IPS-18c (cell line): ENCODE results near the gene TFPT.
A peak's percentile ranks its signal among the peaks of the same experiment; 100 is the strongest.

ENCODE experiments used
- H3K4me3 ChIP-seq: 2 replicates; pipeline ENCODE4 v1.7.0; 2013; ENCODE audit warnings: low read depth, mild to moderate bottlenecking, low read length, moderate library complexity; ENCODE audit not compliant: insufficient read depth
- H3K9me3 ChIP-seq: one replicate; pipeline ENCODE4 v1.6.1; 2013; ENCODE audit warnings: mild to moderate bottlenecking, low read length, moderate library complexity; ENCODE audit not compliant: control insufficient read depth, insufficient read depth

Gene TFPT

DNA sequence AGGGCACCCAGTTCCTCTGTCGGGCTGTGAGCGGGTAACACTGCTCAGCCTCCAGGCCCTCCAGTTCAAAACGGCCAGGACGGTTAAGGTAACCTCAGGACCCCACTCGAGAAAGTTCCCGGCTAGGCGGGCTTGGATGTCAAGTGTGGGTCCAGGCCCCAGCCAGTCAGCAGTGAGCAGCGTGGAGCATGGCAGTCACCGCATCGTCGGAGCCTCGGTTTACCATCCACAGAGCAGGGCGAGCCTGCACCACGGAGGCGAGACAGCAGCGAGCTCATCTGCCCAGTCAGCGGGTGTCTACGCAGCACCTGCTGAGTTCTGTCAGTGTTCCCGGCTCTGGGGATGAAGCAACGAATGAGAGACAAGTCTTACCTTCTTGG is 14.2 kb upstream of the TFPT start:
- H3K4me3 ChIP-seq: no peak overlapping the region
- peaks cover 2% of the 10 kb centered on the region for H3K9me3 ChIP-seq

DNA sequence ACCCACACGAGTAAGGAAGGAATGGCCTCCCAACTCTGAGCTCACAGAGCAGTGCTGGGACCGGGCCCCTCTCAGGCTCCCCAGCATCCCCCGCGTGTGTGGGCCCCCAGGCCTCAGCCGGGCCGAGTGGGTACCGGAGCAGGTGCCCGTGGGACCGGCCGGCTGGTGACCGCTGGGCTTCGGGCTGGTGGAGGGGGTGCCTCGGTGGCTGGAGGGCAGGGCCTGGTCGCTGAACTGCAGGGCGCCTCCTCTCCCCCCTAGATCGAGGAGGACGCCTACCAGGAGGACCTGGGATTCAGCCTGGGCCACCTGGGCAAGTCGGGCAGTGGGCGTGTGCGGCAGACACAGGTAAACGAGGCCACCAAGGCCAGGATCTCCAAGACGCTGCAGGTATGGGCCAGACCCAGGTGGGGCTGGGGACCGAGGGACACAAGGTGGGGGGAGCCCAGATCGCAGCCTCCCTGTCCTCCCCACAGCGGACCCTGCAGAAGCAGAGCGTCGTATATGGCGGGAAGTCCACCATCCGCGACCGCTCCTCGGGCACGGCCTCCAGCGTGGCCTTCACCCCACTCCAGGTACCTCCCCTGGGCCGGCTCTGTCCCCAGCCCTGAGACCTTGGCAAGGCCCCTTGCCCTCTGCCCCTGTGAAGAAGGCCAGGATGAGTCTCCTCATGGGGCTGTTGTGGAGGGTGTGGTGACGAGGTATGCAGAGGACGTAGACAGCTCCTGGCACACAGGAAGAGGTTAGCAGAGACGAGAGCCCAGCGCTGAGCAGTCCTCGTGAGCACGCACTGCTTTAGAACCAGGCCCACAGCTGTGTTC is 13.5 kb upstream of the TFPT start:
- Histone ChIP-seq H3K4me3 (no peak overlapping the region), H3K9me3 (peaks cover 2% of the 10 kb centered on the region)

DNA sequence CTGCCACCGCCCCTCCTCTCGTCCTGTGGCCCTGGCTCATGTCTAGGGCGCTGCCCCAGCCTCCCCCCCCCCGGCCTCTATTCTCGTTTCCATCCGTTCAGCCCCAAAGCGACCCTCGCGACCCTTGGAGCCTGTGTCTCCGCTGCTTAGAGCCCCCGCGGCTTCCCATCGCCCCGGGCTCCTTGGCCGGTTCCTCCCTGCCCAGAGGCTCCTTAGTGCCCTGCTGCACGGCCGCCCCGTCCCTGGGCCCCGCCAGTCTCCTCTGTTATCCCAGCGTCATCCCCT is 12.9 kb upstream of the TFPT start:
- no peak overlapping the region for H3K4me3 ChIP-seq
- peaks cover 2% of the 10 kb centered on the region for H3K9me3 ChIP-seq

DNA sequence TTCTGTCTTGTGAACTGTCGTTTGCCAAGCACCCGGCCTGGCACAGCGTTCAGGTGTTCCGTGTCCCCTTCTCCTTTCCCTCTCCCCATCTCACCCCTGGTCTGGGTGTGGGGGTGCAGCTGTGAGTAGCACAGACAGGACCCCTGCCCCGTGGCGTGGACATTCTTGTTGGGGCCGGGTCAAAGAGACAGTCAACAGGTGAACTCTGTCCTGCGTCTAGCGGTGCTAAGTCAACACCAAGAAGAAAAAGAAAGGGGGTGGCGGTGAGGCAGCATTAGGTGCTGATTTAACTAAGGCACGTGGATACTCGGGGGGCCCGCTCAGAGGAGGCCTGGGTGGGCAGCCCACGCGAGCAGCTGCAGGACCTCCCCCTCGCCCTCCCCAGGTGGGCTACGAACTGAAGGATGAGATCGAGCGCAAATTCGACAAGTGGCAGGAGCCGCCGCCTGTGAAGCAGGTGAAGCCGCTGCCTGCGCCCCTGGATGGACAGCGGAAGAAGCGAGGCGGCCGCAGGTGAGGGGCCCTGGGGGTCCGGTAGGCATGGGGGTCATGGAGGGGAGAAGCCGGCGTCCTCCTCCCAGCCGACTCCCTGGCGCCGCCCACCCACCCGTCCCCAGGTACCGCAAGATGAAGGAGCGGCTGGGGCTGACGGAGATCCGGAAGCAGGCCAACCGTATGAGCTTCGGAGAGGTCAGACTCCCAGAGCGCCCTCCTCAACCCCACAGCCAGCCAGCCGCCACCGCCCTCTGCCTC is 12.4 kb upstream of the TFPT start:
- no peaks in the 10 kb centered on the region for H3K9me3 ChIP-seq
- H3K4me3 ChIP-seq: no peak overlapping the region

DNA sequence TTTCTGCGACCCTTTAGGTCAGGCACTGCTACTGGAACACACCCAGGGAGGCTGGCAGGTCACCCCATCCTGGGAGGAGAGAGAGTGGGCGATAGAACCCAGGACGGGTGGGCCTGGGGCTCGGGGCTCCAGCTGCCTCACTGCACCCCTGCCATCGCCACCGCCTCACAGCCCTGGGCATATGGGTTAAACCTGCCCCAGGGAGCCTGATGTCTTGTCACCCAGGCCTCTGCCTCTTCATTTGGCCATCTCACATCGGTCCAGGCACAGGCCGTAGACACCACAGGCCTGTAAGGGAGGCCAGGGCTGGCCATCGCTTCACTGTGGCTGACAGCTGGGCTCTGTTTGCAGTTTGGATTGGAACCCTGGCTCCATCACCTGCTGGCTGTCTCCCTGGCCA is 10.3 kb upstream of the TFPT start:
- Histone ChIP-seq H3K4me3 (no peak overlapping the region), H3K9me3 (no peaks in the 10 kb centered on the region)

DNA sequence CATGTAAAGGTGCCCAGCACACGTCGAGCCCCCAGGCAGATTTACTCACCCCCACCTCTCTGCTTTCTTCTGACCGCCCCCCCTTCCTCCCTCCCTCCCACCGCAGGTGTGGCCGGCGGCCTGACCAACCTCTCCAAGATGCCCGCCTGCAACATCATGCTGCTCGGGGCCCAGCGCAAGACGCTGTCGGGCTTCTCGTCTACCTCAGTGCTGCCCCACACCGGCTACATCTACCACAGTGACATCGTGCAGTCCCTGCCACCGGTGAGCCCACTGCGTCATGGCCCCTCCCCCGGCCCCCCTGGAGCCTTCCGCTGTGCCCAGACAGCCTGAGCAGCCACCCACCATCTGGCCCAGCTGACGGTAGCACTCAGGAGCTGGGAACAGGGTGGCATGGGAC is 8.9 kb upstream of the TFPT start:
- no peaks in the 10 kb centered on the region for H3K9me3 ChIP-seq
- no peak overlapping the region for H3K4me3 ChIP-seq

DNA sequence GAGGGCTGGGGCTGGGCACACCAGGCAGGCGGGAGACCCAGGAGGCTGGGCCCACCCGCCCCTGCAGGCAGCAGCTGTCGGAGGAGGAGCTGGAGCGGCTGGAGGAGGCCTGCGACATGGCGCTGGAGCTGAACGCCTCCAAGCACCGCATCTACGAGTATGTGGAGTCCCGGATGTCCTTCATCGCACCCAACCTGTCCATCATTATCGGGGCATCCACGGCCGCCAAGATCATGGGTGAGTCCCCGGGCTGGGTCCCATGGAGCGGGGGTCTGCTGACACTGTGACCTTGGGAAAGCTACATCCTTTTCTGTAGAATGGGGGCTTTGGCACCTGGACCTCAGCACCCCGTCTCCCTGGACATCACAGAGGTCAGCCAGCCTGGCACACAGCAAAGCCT is 8.2 kb upstream of the TFPT start:
- no peaks in the 10 kb centered on the region for H3K9me3 ChIP-seq
- no peak overlapping the region for H3K4me3 ChIP-seq

DNA sequence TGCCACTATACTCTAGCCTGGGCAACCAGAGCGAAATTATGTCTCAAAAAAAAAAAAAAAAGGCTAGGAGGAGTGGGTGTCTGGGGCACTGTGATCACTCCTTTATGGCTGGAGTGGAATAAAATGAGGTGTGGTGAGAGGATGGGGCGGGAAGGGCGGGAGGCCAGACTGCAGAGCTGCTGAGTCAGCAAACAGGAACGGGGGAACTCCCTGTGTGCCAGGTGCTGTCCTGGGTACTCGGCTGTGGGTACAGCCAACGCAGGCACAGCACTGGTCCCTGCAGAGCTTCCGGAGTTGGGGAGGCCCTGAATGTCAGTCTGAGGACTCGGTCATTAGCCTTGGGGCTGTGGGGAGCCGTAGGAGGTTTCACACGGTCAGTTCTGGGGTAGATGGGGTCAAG is 5.8 kb upstream of the TFPT start:
- no peaks in the 10 kb centered on the region for H3K9me3 ChIP-seq
- no peak overlapping the region for H3K4me3 ChIP-seq

DNA sequence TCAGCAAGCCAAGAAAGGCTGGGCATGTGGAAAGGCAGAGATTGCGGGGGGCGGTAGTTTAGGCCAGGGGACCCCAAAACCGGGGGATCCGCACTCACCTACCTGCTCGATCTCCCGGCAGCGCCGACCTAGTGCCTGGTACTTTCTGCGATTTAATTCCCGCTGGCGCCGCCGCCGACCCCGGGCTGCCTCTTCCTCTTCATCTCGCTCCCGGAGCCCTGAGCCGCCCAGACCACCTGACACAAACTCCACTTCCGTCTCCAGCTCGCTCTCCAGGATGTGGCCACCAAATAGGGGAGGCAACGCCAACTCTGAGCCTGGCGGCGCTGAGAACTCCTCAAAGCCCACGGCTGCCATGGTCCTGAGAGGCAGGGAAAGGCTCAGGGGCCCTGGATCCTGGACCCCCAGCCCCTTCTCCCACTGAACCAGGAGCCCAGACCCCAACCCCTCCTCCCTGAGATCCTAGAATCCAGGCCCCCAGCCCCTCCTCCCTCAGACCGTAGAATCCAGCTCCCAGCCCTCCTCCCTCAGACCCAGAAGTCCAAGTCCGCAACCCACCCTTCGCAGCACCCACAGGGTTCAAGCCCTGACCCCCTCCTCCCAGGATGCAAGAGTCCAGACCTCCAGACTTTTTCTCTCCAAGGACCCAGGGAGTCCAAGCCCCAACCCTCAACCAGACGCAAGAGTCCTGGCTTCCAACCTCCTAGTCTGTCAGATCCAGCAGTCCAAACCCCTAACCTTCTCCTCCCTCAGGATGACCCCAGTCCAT is 933 bp downstream of the TFPT start:
- no peaks in the 10 kb centered on the region for H3K9me3 ChIP-seq
- peak overlapping the region; percentile 87 for H3K4me3 ChIP-seq

DNA sequence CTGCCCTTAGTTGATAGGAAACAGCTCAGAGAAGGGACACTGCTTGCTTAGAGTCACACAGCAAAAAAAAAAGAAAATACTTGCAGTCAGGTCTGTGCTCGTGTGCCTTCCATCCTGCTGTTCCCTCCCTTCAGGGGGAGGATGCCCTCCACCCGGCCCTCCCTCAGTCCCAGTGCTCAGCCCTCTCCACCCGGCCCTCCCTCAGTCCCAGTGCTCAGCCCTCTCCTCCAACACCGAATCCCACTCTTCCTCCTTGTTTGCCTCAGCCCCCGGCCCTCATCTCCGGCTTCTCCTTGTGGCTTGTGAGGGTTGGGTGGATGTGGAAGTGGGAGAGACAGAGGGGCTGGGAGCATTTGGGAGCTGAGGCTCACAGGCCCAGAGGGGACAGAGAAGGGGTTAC is 5.8 kb downstream of the TFPT start:
- H3K4me3 ChIP-seq: no peak overlapping the region
- H3K9me3 ChIP-seq: no peaks in the 10 kb centered on the region

DNA sequence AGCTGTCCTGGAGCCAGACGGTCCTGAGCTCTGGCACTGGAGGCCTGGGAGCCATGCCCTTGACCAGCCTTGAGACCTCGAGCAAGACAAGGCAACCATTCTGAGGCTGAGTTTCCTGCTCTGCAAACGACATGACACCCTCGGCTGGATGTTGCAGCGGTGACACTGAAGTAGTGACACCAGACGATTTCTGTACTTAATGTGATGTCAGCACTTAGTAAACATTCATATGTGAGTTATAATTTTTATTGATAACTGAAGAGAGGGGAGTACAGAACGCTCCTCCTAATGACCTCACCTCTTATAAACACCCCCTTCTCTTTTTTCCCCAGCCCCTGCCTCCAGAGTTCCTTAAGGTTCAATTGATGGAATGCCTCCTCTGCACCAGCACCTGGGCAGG is 7.0 kb downstream of the TFPT start:
- Histone ChIP-seq H3K9me3 (no peaks in the 10 kb centered on the region), H3K4me3 (no peak overlapping the region)

DNA sequence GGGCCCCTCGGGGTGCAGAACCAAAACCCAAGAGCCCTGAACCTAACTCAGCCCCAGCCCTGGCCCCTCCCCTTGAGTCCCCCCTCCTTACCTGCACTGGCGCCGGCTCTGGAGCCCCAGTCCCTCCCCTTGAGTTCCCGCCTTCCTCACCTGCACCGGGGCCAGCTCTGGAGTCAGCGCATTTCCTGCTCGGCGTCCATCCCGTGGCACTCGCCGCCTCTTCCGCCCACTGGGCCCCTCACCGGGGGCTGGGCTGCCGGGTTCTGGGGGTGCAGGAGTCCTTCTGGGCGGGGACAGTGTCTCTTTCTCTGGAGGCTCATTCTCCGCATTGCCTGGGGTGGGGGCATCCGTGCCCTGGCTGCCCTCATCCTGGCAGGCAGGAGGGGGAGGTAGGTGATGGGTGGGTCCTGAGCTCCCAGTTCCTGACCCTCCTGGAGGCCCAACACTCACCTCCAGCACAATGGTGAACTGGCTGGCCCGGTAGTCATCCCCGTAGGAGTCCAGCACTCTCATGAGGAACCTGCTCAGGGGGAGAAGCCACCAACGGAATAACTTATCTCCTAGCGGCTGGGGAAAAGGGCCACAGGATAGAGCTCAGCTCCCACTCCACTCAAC is 7.5 kb downstream of the TFPT start:
- no peaks in the 10 kb centered on the region for H3K9me3 ChIP-seq
- H3K4me3 ChIP-seq: no peak overlapping the region

DNA sequence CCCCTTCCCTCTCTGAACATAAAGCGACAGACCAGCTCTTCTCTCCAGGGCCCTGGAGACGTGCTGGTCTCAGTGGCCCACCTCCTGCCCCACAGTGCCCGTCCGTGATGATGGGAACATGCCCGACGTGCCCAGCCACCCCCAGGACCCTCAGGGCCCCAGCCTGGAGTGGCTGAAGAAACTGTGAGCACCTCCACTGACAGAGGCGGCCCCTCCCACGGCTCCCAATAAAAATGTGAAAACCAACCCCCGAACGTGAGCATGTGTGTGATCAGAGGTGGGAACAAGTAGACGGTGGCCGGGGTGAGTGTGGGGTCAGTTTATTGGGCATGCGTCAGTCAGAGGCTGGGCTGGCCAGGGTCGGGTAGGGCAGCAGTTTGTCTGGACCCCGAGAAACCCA is 8.7 kb downstream of the TFPT start:
- Histone ChIP-seq H3K4me3 (no peak overlapping the region), H3K9me3 (no peaks in the 10 kb centered on the region)

DNA sequence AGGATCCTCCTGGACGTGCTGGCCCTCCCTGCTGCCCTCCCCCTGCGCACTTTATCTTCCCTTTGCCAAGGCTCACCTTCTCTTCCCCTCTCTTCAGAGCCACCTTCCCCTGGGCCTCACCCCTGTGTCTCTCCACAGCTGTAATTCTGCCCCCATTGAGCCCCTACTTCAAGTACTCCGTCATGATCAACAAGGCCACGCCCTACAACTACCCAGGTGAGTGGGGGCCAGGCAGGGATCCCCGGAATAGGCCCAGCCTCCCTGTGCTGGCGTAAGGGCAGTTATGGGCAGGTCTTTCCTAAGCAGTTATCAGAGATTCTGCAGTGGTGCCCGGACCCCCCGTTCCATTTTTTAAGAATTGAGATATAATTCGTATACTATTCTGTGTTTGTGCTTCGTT is 9.7 kb downstream of the TFPT start:
- Histone ChIP-seq H3K9me3 (no peaks in the 10 kb centered on the region), H3K4me3 (no peak overlapping the region)

DNA sequence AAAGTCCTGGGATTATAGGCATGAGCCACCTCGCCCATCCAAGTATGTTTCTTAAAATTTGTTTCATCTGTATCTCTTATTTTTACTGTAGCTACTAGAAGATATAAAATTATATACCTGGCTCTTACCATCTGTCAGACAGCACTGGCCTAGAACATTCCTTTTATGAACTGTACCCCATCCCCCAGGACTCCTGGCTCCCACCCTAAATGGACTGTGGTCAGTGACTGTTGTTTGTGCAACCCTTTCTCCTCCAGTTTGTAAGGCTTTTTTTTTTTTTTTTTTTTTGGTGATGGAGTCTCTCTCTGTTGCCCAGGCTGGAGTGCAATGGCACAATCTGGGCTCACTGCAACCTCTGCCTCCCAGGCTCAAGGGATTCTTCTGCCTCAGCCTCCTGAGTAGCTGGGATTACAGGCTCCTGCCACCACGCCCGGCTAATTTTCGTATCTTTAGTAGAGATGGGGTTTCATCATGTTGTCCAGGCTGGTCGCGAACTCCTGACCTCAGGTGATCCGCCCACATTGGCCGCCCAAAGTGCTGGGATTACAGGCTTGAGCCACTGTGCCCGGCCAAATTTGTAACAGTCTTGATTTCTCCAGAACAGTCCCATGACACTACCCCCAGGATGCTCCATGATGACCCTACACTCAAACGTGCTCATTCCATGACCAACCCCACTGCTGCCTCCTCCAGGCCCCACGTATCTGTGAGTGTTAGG is 10.3 kb downstream of the TFPT start:
- H3K9me3 ChIP-seq: no peaks in the 10 kb centered on the region
- no peak overlapping the region for H3K4me3 ChIP-seq

DNA sequence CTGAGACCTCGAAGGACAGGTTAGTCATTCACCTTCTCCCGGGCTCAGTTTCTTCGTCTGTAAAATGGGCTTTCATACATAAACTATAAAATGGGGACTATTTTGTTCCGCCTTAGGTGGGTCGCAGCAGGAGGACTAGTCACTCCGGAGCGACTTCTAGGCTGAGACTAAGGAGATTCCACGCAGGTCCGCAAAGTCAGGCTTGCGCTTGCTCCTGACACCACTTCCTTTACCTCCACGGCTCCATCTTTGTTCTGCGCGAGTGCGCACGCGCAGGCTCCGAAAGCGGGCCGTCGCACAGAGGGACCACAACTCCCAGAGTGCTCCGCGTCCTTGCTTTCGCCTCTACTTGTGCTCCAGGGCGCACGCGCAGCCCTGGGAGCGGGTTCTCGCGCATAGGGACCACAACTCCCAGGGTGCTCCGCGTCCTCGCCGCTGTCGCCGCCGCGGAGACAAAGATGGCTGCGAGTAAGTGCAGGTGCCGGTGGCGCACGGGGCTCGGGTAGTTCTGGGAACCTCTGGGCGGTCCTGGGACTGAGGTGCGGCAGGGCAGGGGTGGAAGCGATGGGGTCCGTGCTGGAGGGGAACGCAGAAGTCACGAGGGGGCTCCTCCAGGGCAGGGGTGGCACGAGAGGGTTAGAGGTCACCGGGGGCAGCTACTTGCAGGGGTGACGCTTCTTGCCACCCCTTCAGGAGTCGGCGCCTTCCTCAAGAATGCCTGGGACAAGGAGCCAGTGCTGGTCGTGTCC is 12.9 kb downstream of the TFPT start, which contains the start of gene NDUFA3:
Gene NDUFA3, plus strand, starts transcription at position 435 of the 749 bp plus-strand sequence. Its CDS starts 24 bp downstream, at position 459.
- Histone ChIP-seq H3K4me3 (peak within 1 kb of the TSS; percentile 99), H3K9me3 (no peaks in the 10 kb centered on the region)
